GM18907 (cell line): Measurements from ENCODE around the gene COL25A1.

Experiments used
- ATAC-seq: cut with Tn5 transposase; IDR thresholded peaks from one replicate; pipeline ENCODE4 v1.9.1; 2021; ENCODE audit warnings: mild to moderate bottlenecking, moderate library complexity; ENCODE audit not compliant: unreplicated experiment

The COL25A1 gene

GRCh38 chr4:108786351-108786750, 516.1 kb downstream of the COL25A1 start:
- no peak for ATAC-seq

GRCh38 chr4:108783665-108784463, 518.6 kb downstream of the COL25A1 start:
- no peak for ATAC-seq

GRCh38 chr4:108779958-108780357, 522.5 kb downstream of the COL25A1 start:
- no peak for ATAC-seq

GRCh38 chr4:108777388-108777787, 525.1 kb downstream of the COL25A1 start:
- ATAC-seq: no peak

GRCh38 chr4:108775921-108776320, 526.5 kb downstream of the COL25A1 start:
- no peak for ATAC-seq

- no peak for ATAC-seq
Observed at GRCh38 chr4:108774809-108775530, 527.5 kb downstream of the COL25A1 start.

GRCh38 chr4:108772402-108772801, 530.1 kb downstream of the COL25A1 start:
- no peak for ATAC-seq

- ATAC-seq: no peak
Observed at GRCh38 chr4:108766058-108766457, 536.4 kb downstream of the COL25A1 start.

GRCh38 chr4:108763986-108764385, 538.5 kb downstream of the COL25A1 start:
- ATAC-seq: no peak

- no peak for ATAC-seq
Observed at GRCh38 chr4:108763226-108763593, 539.2 kb downstream of the COL25A1 start.

- no peak for ATAC-seq
Observed at GRCh38 chr4:108762559-108763225, 539.8 kb downstream of the COL25A1 start, which contains the start of gene ETNPPL. TSS of gene ETNPPL (minus strand) at chr4:108763053. CDS start at chr4:108762898, 155 bp downstream.
